Neural cell (in vitro differentiated cells): ENCODE results near the gene P3H2. TPM values are rescaled to one million over a fixed set of nuclear protein-coding genes. Genes with fewer than 3 reads are reported as not detected.

ENCODE experiments used
- H2AFZ ChIP-seq: fragments of 200-600, 300-800 bp; sonication (generic), shearing (Covaris generic); 2 replicates; pipeline ENCODE4 v1.6.0; 2014; ENCODE audit warnings: low read depth, mild to moderate bottlenecking, antibody characterized with exemption, low read length, moderate library complexity
- H3F3A ChIP-seq: fragments of 200-600 bp; shearing (Covaris generic); 2 replicates; pipeline ENCODE4 v1.6.1; 2016; ENCODE audit warnings: mild to moderate bottlenecking, moderate library complexity, mixed read lengths, antibody characterized with exemption, low read length; ENCODE audit not compliant: insufficient read depth, poor library complexity, severe bottlenecking
- H3K27ac ChIP-seq: fragments of 200-600, 300-800 bp; sonication (generic), shearing (Covaris generic); 2 replicates; pipeline ENCODE4 v1.5.1; 2014; ENCODE audit warnings: mild to moderate bottlenecking, low read length, moderate library complexity
- H3K27me3 ChIP-seq: fragments of 300-800, 200-600 bp; sonication (generic), shearing (Covaris generic); 2 replicates; pipeline ENCODE4 v1.6.0; 2014; ENCODE audit warnings: mild to moderate bottlenecking, low read depth, low read length, moderate library complexity; ENCODE audit not compliant: insufficient read depth
- H3K36me3 ChIP-seq: fragments of 300-800, 200-600 bp; sonication (generic), shearing (Covaris generic); 2 replicates; pipeline ENCODE4 v1.5.1; 2014; ENCODE audit warnings: mild to moderate bottlenecking, antibody characterized with exemption, low read length, moderate library complexity; ENCODE audit not compliant: insufficient read depth
- H3K4me2 ChIP-seq: fragments of 300-800, 200-600 bp; sonication (generic), shearing (Covaris generic); 2 replicates; pipeline ENCODE4 v1.6.0; 2014; ENCODE audit warnings: mild to moderate bottlenecking, low read length
- H3K4me3 ChIP-seq: fragments of 300-800, 200-600 bp; sonication (generic), shearing (Covaris generic); 2 replicates; pipeline ENCODE4 v1.5.1; 2014; ENCODE audit warnings: mild to moderate bottlenecking, low read length, moderate library complexity
- H3K79me2 ChIP-seq: fragments of 200-600 bp; shearing (Covaris generic); replicated peaks from 2 replicates; pipeline ENCODE4 v1.6.0; 2014; ENCODE audit warnings: mild to moderate bottlenecking, low read length, moderate library complexity; ENCODE audit not compliant: insufficient read depth
- H3K9ac ChIP-seq: fragments of 300-800, 200-600 bp; sonication (generic), shearing (Covaris generic); 2 replicates; pipeline ENCODE4 v1.6.1; 2016; ENCODE audit warnings: mild to moderate bottlenecking, low read length, mixed read lengths
- H3K9me2 ChIP-seq: fragments of 200-600 bp; shearing (Covaris generic); 2 replicates; pipeline ENCODE4 v1.6.1; 2016; ENCODE audit warnings: mild to moderate bottlenecking, low read length, mixed read lengths; ENCODE audit not compliant: insufficient read depth
- H3K9me3 ChIP-seq: fragments of 200-600, 300-800 bp; sonication (generic), shearing (Covaris generic); 2 replicates; pipeline ENCODE4 v1.6.1; 2016; ENCODE audit warnings: mild to moderate bottlenecking, mixed run types, low read length, moderate library complexity, mixed read lengths
- H4K20me1 ChIP-seq: fragments of 200-600 bp; shearing (Covaris generic); 2 replicates; pipeline ENCODE4 v1.6.1; 2016; ENCODE audit warnings: mild to moderate bottlenecking, mixed run types; ENCODE audit not compliant: insufficient read depth
- CTCF ChIP-seq: fragments of 450-650 bp; IDR thresholded peaks from 2 replicates; pipeline ENCODE4 v1.5.1; 2014; ENCODE audit warnings: antibody characterized with exemption, mild to moderate bottlenecking, moderate library complexity; ENCODE audit not compliant: poor library complexity, severe bottlenecking
- EP300 ChIP-seq: fragments of 450-650 bp; conservative IDR thresholded peaks from 2 replicates; pipeline ENCODE4 v1.6.1; 2014; ENCODE audit warnings: antibody characterized with exemption, mild to moderate bottlenecking, moderate library complexity; ENCODE audit not compliant: poor library complexity, severe bottlenecking
- EZH2 ChIP-seq: fragments of 200-600, 300-800 bp; shearing (Covaris generic), sonication (generic); IDR thresholded peaks from 2 replicates; pipeline ENCODE4 v1.6.1; 2014; ENCODE audit warnings: antibody characterized with exemption, low read length, borderline replicate concordance, mild to moderate bottlenecking; ENCODE audit not compliant: insufficient read depth, poor library complexity, severe bottlenecking
- MXI1 ChIP-seq: fragments of 450-650 bp; conservative IDR thresholded peaks from 2 replicates; pipeline ENCODE4 v1.6.1; 2014; ENCODE audit warnings: antibody characterized with exemption, mild to moderate bottlenecking; ENCODE audit not compliant: poor library complexity, severe bottlenecking
- POLR2AphosphoS5 ChIP-seq: IDR thresholded peaks from 2 replicates; pipeline ENCODE4 v1.6.1; 2012
- RAD21 ChIP-seq: fragments of 450-650 bp; conservative IDR thresholded peaks from 2 replicates; pipeline ENCODE4 v1.6.1; 2014; ENCODE audit warnings: antibody characterized with exemption, mild to moderate bottlenecking, moderate library complexity
- REST ChIP-seq: IDR thresholded peaks from 2 replicates; pipeline ENCODE4 v1.6.1; 2012; ENCODE audit warnings: borderline replicate concordance
- SMC3 ChIP-seq: fragments of 450-650 bp; conservative IDR thresholded peaks from 2 replicates; pipeline ENCODE4 v1.6.1; 2014; ENCODE audit warnings: antibody characterized with exemption, mild to moderate bottlenecking, moderate library complexity; ENCODE audit not compliant: poor library complexity
- TAF1 ChIP-seq: IDR thresholded peaks from 2 replicates; pipeline ENCODE4 v1.6.1; 2012; ENCODE audit warnings: low read depth
- polyA plus RNA-seq: library from polyadenylated mRNA; depleted of rRNA; stranded (reverse); fragments of >200 nt; gene quantifications from 2 replicates; pipeline ENCODE4 v1.2.3, GENCODE V29; 2014

The P3H2 gene
- polyA plus RNA-seq, 1 donor from 2014 or later, result 0.68 TPM

GRCh38 chr3:190056742-190057141, 64.0 kb downstream of the P3H2 start:
- no peaks in the 10 kb centered on the region for H4K20me1 ChIP-seq
- H3K9me2 ChIP-seq, result no peaks in the 10 kb centered on the region
- no peak overlapping the region for H3K9ac ChIP-seq
- no peak overlapping the region for H2AFZ ChIP-seq
- no peaks in the 10 kb centered on the region for H3K79me2 ChIP-seq
- H3K27ac ChIP-seq, result no peak overlapping the region
- no peaks in the 10 kb centered on the region for H3K27me3 ChIP-seq
- H3K4me3 ChIP-seq, result no peak overlapping the region
- no peaks in the 10 kb centered on the region for H3K36me3 ChIP-seq
- H3K9me3 ChIP-seq, result no peaks in the 10 kb centered on the region
- H3F3A ChIP-seq, result no peaks in the 10 kb centered on the region
- H3K4me2 ChIP-seq, result no peak overlapping the region
- TF ChIP-seq TAF1 (no peak), RAD21 (no peak), POLR2AphosphoS5 (no peak), CTCF (no peak), EP300 (no peak)

GRCh38 chr3:190055773-190056172, 64.9 kb downstream of the P3H2 start:
- H3K9ac ChIP-seq, result no peak overlapping the region
- H3K36me3 ChIP-seq, result no peaks in the 10 kb centered on the region
- no peak overlapping the region for H2AFZ ChIP-seq
- TF ChIP-seq POLR2AphosphoS5 (no peak), TAF1 (no peak), EP300 (no peak), SMC3 (no peak), MXI1 (no peak), EZH2 (no peak), RAD21 (no peak), REST (no peak), CTCF (no peak)
- H3K9me3 ChIP-seq, result no peaks in the 10 kb centered on the region
- H3K27ac ChIP-seq, result no peak overlapping the region
- H3K4me3 ChIP-seq, result no peak overlapping the region
- H3F3A ChIP-seq, result no peaks in the 10 kb centered on the region
- H4K20me1 ChIP-seq, result no peaks in the 10 kb centered on the region
- H3K27me3 ChIP-seq, result no peaks in the 10 kb centered on the region
- no peaks in the 10 kb centered on the region for H3K79me2 ChIP-seq
- no peaks in the 10 kb centered on the region for H3K9me2 ChIP-seq
- H3K4me2 ChIP-seq, result no peak overlapping the region
